Measurements from ENCODE around the gene USP33.
A peak's percentile ranks its signal among the peaks of the same experiment; 100 is the strongest.
"Not testable (repeated sequence)": the region's sequence is repeated elsewhere in the genome, so short reads cannot be mapped to it uniquely, and the experiment has no call there.

Gene USP33

DNA sequence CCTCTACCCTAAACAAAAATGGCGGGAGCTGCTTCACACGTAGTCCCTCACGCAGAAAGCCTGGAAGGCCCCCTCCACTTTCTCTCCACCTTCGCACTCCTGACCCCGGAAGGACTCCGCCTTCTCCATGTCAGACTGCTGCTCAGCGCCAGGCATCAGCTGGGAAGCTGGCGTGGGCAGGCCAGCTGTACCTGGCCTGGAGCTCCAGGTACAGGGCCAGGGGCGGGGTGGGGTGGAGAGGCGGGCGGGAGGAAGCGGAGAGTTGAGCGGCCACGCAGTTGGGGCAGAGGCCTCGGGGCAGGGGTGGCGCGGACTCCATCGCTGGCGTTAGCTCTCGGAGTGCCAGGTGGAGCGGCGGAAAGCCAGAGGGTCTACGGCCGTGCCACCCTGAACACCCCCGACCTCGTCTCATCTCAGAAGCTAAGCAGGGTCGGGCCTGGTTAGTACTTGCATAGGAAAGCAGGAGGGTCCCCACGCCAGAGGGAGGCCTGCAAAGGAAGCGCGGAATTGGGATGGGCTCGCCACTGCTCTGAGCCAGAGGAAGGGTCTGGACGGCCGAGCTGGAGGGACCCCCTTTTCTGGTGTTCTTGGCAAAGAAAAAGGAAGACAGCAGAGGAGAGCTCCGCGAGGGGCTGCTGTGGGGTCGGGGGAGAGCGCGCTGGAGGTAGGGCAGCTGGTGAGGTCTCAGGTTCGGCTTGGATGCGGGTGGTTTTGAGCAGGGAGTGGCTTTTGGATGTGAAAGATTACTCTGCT, 20.1 kb upstream of the USP33 start, which contains the start of gene MIGA1:
Gene MIGA1 (plus strand): TSS at position 121 of the 753 bp plus-strand sequence. CDS start 3,604 bp downstream, outside the sequence.
- H3K27me3 ChIP-seq (ENCODE audit: control insufficient read depth in 2 of 2, insufficient read depth in 2 of 2, low read length in 2 of 2): no peaks in the 10 kb centered on the region

DNA sequence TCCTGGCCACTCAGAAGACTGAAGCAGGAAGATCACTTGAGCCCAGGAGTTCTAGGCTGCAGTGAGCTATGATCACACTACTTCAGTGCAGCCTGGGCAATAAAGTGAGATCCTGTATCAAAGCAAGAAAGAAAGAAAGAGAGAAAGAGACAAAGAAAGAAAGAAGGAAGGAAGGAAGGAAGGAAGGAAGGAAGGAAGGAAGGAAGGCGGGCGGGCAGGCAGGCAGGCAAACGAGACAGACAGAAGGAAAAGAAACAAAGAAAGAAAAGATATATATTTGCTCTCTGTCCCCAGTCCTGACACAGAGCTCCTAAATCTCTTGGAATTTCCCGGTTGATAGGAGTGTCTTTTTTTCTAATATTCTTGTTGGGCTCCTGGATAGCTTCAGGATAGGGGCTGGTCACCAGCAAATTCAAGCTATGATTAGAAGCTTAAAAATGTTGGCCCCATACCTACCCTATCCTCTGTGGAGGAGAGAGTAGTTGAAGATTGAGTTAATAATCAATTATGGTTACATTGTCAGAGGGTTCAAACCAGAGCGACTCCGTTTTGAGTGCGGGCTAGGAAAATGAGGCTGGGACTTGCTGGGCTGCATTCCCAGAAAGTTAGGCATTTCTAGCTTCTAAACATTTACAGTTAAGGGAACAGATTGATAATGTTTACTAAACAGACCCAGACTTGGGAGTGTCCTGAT, 16.5 kb upstream of the USP33 start:
- Histone ChIP-seq H3K27ac (ENCODE audit: low read depth in 2 of 2, low read length in 2 of 2) (no peak overlapping the region), H3K36me3 (ENCODE audit: control insufficient read depth in 2 of 2, insufficient read depth in 2 of 2, low read length in 2 of 2) (no peaks in the 10 kb centered on the region), H3K27me3 (ENCODE audit: control insufficient read depth in 2 of 2, insufficient read depth in 2 of 2, low read length in 2 of 2) (no peaks in the 10 kb centered on the region), H3K9ac (ENCODE audit: low read depth in 1 of 2, low read length in 2 of 2) (no peak overlapping the region), H3K9me3 (ENCODE audit: control insufficient read depth in 2 of 2, low read length in 2 of 2) (no peaks in the 10 kb centered on the region), H3K4me3 (ENCODE audit: low read length in 2 of 2) (no peak overlapping the region), H3K4me1 (ENCODE audit: control insufficient read depth in 2 of 2, insufficient read depth in 2 of 2, low read length in 2 of 2) (peaks cover 0 to 6% of the 10 kb centered on the region in 2 donors)

More for the DNA sequence above, 20.1 kb upstream of the USP33 start, which contains the start of gene MIGA1:
- H3K9ac ChIP-seq (ENCODE audit: low read depth in 1 of 2, low read length in 2 of 2): peak within 1 kb of the TSS; percentile 78 to 86
- no peaks in the 10 kb centered on the region for H3K9me3 ChIP-seq (ENCODE audit: control insufficient read depth in 2 of 2, low read length in 2 of 2)
- peaks cover 0 to 6% of the 10 kb centered on the region in 2 donors for H3K4me1 ChIP-seq (ENCODE audit: control insufficient read depth in 2 of 2, insufficient read depth in 2 of 2, low read length in 2 of 2)
- H3K36me3 ChIP-seq (ENCODE audit: control insufficient read depth in 2 of 2, insufficient read depth in 2 of 2, low read length in 2 of 2): peaks cover 0 to 5% of the 10 kb centered on the region in 2 donors
- peak within 1 kb of the TSS; percentile 83 to 95 for H3K4me3 ChIP-seq (ENCODE audit: low read length in 2 of 2)
- H3K27ac ChIP-seq (ENCODE audit: low read depth in 2 of 2, low read length in 2 of 2): peak within 1 kb of the TSS; percentile 58 to 67

GRCh38 chr1:77768006-77768405, 8.4 kb upstream of the USP33 start:
- no peaks in the 10 kb centered on the region for H3K27me3 ChIP-seq (ENCODE audit: control insufficient read depth in 2 of 2, insufficient read depth in 2 of 2, low read length in 2 of 2)
- no peak overlapping the region for H3K27ac ChIP-seq (ENCODE audit: low read depth in 2 of 2, low read length in 2 of 2)
- no peaks in the 10 kb centered on the region for H3K36me3 ChIP-seq (ENCODE audit: control insufficient read depth in 2 of 2, insufficient read depth in 2 of 2, low read length in 2 of 2)
- no peak overlapping the region for H3K4me3 ChIP-seq (ENCODE audit: low read length in 2 of 2)
- H3K9me3 ChIP-seq (ENCODE audit: control insufficient read depth in 2 of 2, low read length in 2 of 2): no peaks in the 10 kb centered on the region
- H3K9ac ChIP-seq (ENCODE audit: low read depth in 1 of 2, low read length in 2 of 2): no peak overlapping the region
- no peaks in the 10 kb centered on the region for H3K4me1 ChIP-seq (ENCODE audit: control insufficient read depth in 2 of 2, insufficient read depth in 2 of 2, low read length in 2 of 2)

DNA sequence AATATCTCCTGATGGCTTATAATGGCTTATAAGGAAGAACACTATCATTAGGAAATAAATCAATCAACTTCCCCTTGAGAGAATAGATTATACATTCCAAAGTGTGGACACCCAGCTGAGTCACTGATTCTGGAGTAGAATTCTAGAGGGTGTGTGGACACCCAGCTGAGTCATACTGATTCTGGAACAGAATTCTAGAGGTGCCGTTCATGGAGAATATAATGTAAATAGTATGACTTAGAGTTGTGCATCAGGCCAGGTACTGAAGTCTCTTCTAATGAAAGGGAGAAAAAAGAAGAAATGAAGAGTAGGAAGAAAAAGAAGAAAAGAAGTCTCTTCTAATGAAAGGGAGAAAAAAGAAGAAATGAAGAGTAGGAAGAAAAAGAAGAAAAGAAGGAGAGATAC, 2.4 kb upstream of the USP33 start:
- H3K36me3 ChIP-seq (ENCODE audit: control insufficient read depth in 2 of 2, insufficient read depth in 2 of 2, low read length in 2 of 2): no peaks in the 10 kb centered on the region
- no peak overlapping the region for H3K27ac ChIP-seq (ENCODE audit: low read depth in 2 of 2, low read length in 2 of 2)
- H3K27me3 ChIP-seq (ENCODE audit: control insufficient read depth in 2 of 2, insufficient read depth in 2 of 2, low read length in 2 of 2): no peaks in the 10 kb centered on the region
- no peak overlapping the region for H3K4me3 ChIP-seq (ENCODE audit: low read length in 2 of 2)
- H3K9me3 ChIP-seq (ENCODE audit: control insufficient read depth in 2 of 2, low read length in 2 of 2): no peaks in the 10 kb centered on the region
- no peak overlapping the region for H3K9ac ChIP-seq (ENCODE audit: low read depth in 1 of 2, low read length in 2 of 2)
- peaks cover 5 to 9% of the 10 kb centered on the region in 2 donors for H3K4me1 ChIP-seq (ENCODE audit: control insufficient read depth in 2 of 2, insufficient read depth in 2 of 2, low read length in 2 of 2)

DNA sequence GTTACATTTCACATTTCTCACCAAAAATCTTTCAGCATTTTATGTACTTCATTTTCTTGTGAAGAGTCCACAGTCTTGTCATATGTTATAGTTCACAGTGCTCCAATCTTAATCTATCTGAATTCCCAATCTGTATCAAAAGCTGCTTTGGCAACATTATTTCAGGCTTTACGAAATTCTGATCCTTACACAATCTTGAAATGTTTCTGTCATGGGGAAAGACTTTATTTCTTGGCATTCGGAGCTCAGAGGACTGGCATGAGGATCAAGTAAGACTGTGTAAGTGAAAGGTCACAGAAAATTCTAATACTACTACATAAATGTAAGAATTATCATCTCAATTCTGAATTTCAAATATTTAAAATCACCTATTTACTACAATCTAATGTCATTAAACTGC, 2.0 kb downstream of the USP33 start:
- no peak overlapping the region for H3K27ac ChIP-seq (ENCODE audit: low read depth in 2 of 2, low read length in 2 of 2)
- no peaks in the 10 kb centered on the region for H3K9me3 ChIP-seq (ENCODE audit: control insufficient read depth in 2 of 2, low read length in 2 of 2)
- H3K36me3 ChIP-seq (ENCODE audit: control insufficient read depth in 2 of 2, insufficient read depth in 2 of 2, low read length in 2 of 2): no peaks in the 10 kb centered on the region
- H3K4me3 ChIP-seq (ENCODE audit: low read length in 2 of 2): no peak overlapping the region
- H3K9ac ChIP-seq (ENCODE audit: low read depth in 1 of 2, low read length in 2 of 2): no peak overlapping the region
- peaks cover 5 to 9% of the 10 kb centered on the region in 2 donors for H3K4me1 ChIP-seq (ENCODE audit: control insufficient read depth in 2 of 2, insufficient read depth in 2 of 2, low read length in 2 of 2)
- H3K27me3 ChIP-seq (ENCODE audit: control insufficient read depth in 2 of 2, insufficient read depth in 2 of 2, low read length in 2 of 2): no peaks in the 10 kb centered on the region

GRCh38 chr1:77757066-77757584, 2.5 kb downstream of the USP33 start:
- Histone ChIP-seq H3K27me3 (ENCODE audit: control insufficient read depth in 2 of 2, insufficient read depth in 2 of 2, low read length in 2 of 2) (no peaks in the 10 kb centered on the region), H3K9ac (ENCODE audit: low read depth in 1 of 2, low read length in 2 of 2) (no peak overlapping the region), H3K4me1 (ENCODE audit: control insufficient read depth in 2 of 2, insufficient read depth in 2 of 2, low read length in 2 of 2) (peaks cover 5 to 9% of the 10 kb centered on the region in 2 donors), H3K4me3 (ENCODE audit: low read length in 2 of 2) (no peak overlapping the region), H3K9me3 (ENCODE audit: control insufficient read depth in 2 of 2, low read length in 2 of 2) (no peaks in the 10 kb centered on the region), H3K27ac (ENCODE audit: low read depth in 2 of 2, low read length in 2 of 2) (no peak overlapping the region), H3K36me3 (ENCODE audit: control insufficient read depth in 2 of 2, insufficient read depth in 2 of 2, low read length in 2 of 2) (no peaks in the 10 kb centered on the region)

DNA sequence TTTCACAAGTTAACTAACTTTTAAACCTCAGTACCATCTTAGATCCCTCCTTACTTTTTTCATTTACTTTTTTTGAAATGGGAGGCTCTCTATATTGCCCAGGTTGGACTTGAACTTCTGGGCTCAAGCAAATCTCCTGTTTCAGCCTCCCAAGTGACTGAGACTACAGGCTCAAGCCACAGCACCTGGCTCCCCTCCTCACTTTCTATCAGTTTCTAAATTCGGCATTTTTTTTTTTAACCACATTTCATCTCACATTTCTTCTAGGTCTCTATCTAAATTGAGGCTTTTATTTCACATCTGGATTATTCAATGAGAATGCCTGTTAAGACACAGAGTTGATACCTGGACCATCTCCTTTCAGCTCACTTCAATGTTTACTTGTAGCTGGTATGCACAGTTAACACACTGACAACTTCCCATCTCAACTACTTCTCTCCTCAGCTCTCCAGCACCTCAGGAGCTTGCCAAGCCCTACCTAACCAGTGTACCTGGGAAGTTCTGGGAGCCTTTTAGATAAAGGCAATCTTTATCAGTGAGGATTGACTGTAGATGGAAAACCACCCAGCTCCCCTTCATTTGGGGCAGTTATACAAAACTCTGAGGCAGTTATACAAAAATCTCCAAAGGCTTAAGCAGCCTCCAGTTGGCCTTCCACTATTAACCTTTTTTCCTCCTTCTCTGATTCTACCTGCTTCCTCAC, 3.4 kb downstream of the USP33 start:
- H3K36me3 ChIP-seq (ENCODE audit: control insufficient read depth in 2 of 2, insufficient read depth in 2 of 2, low read length in 2 of 2): no peaks in the 10 kb centered on the region
- H3K9ac ChIP-seq (ENCODE audit: low read depth in 1 of 2, low read length in 2 of 2): no peak overlapping the region
- no peaks in the 10 kb centered on the region for H3K9me3 ChIP-seq (ENCODE audit: control insufficient read depth in 2 of 2, low read length in 2 of 2)
- no peak overlapping the region for H3K27ac ChIP-seq (ENCODE audit: low read depth in 2 of 2, low read length in 2 of 2)
- no peaks in the 10 kb centered on the region for H3K27me3 ChIP-seq (ENCODE audit: control insufficient read depth in 2 of 2, insufficient read depth in 2 of 2, low read length in 2 of 2)
- H3K4me1 ChIP-seq (ENCODE audit: control insufficient read depth in 2 of 2, insufficient read depth in 2 of 2, low read length in 2 of 2): peaks cover 5 to 12% of the 10 kb centered on the region in 2 donors
- H3K4me3 ChIP-seq (ENCODE audit: low read length in 2 of 2): no peak overlapping the region

- not testable (repeated sequence) for H3K9ac ChIP-seq (ENCODE audit: low read depth in 1 of 2, low read length in 2 of 2); H3K27ac ChIP-seq (ENCODE audit: low read depth in 2 of 2, low read length in 2 of 2); H3K9me3 ChIP-seq (ENCODE audit: control insufficient read depth in 2 of 2, low read length in 2 of 2); H3K36me3 ChIP-seq (ENCODE audit: control insufficient read depth in 2 of 2, insufficient read depth in 2 of 2, low read length in 2 of 2); H3K27me3 ChIP-seq (ENCODE audit: control insufficient read depth in 2 of 2, insufficient read depth in 2 of 2, low read length in 2 of 2); H3K4me3 ChIP-seq (ENCODE audit: low read length in 2 of 2); H3K4me1 ChIP-seq (ENCODE audit: control insufficient read depth in 2 of 2, insufficient read depth in 2 of 2, low read length in 2 of 2)
Observed at GRCh38 chr1:77749489-77749888, 10.2 kb downstream of the USP33 start.

DNA sequence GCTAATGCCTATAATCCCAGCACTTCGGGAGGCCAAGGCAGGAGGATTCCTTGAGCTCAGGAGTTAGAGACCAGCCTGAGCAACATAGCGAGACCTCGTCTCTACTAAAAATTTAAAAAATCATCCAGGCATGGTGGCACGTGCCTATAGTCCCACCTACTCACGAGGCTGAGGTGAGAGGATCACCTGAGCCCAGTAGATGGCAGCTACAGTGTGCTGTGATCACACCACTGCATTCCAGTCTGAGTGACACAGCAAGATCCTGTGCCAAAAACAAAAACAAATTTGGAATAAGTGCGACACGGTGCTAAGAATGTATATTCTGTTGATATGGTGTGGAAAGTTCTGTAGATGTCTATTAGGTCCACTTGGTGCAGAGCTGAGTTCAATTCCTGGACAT, 15.1 kb downstream of the USP33 start:
- peaks cover 8 to 9% of the 10 kb centered on the region in 2 donors for H3K36me3 ChIP-seq (ENCODE audit: control insufficient read depth in 2 of 2, insufficient read depth in 2 of 2, low read length in 2 of 2)

More for the DNA sequence above, 15.1 kb downstream of the USP33 start:
- no peaks in the 10 kb centered on the region for H3K4me1 ChIP-seq (ENCODE audit: control insufficient read depth in 2 of 2, insufficient read depth in 2 of 2, low read length in 2 of 2)
- no peak overlapping the region for H3K4me3 ChIP-seq (ENCODE audit: low read length in 2 of 2)
- no peaks in the 10 kb centered on the region for H3K27me3 ChIP-seq (ENCODE audit: control insufficient read depth in 2 of 2, insufficient read depth in 2 of 2, low read length in 2 of 2)
- no peaks in the 10 kb centered on the region for H3K9me3 ChIP-seq (ENCODE audit: control insufficient read depth in 2 of 2, low read length in 2 of 2)
- H3K27ac ChIP-seq (ENCODE audit: low read depth in 2 of 2, low read length in 2 of 2): no peak overlapping the region
- H3K9ac ChIP-seq (ENCODE audit: low read depth in 1 of 2, low read length in 2 of 2): no peak overlapping the region
